Central memory CD8-positive, alpha-beta T cell (primary cell): ENCODE measurements around the gene SNRPD3.

Experiments used
- ATAC-seq: fragments of 150-1000 bp; cut with Tn5 transposase; replicated peaks from 2 replicates; pipeline ENCODE4 v1.10.0; 2022; ENCODE audit warnings: mild to moderate bottlenecking, moderate FRiP score, moderate number of reproducible peaks; ENCODE audit not compliant: poor library complexity, severe bottlenecking; ENCODE audit errors: extremely low read depth
- DNase-seq, 2 donors: peaks; one replicate each; pipeline ENCODE4 v3.0.0; 2021; ENCODE audit warnings: low spot score in 2 of 2
- H3K27ac Mint-ChIP-seq: one replicate; pipeline ENCODE4 v1.8.0; 2022; ENCODE audit warnings: low read depth, mild to moderate bottlenecking, moderate library complexity, mixed read lengths
- H3K27me3 Mint-ChIP-seq: one replicate; pipeline ENCODE4 v1.8.0; 2022; ENCODE audit warnings: mixed read lengths
- H3K36me3 Mint-ChIP-seq: one replicate; pipeline ENCODE4 v1.8.0; 2022; ENCODE audit warnings: mild to moderate bottlenecking, moderate library complexity, mixed read lengths; ENCODE audit not compliant: insufficient read depth
- H3K4me1 Mint-ChIP-seq: one replicate; pipeline ENCODE4 v1.8.0; 2022; ENCODE audit warnings: mixed read lengths
- H3K4me3 Mint-ChIP-seq: one replicate; pipeline ENCODE4 v1.8.0; 2022; ENCODE audit warnings: mild to moderate bottlenecking, moderate library complexity, mixed read lengths
- H3K9me3 Mint-ChIP-seq: one replicate; pipeline ENCODE4 v1.8.0; 2022; ENCODE audit warnings: mixed read lengths

Gene SNRPD3

GRCh38 chr22:24584166-24584790, 28.5 kb downstream of the SNRPD3 start:
- Mint-ChIP-seq H3K9me3 (no peaks in the 10 kb centered on the region), H3K27ac (no peak overlapping the region), H3K4me1 (no peaks in the 10 kb centered on the region), H3K36me3 (no peaks in the 10 kb centered on the region), H3K27me3 (no peaks in the 10 kb centered on the region), H3K4me3 (no peak overlapping the region)
- no peak for DNase-seq
- ATAC-seq: no peak

DNA sequence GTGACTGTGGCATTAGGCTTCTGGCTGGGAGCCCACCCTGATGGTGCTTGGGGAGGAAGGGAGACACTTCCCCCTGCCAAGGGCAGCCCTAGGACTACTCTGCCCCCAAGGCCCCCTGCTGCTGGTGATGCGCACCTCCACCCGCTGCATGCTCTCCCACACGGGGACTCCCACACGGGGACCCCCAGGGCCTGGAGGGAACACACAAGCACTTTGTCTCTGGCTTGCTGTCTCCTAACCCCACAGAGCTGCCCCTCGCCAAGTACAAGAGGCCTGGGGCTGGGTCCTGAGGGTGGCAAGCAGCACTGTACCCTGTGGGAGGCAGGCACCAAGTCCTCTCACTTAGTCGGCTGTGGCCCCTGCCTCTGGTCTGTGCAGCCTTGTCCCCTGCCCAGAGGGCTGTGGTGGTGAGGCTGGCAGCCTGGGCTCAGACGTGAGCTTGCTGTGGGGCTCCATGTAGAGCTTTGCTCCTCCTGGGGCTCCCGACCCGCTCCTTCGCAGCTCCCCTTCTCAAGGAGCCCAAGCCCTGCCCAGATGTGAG, 29.1 kb downstream of the SNRPD3 start:
- Mint-ChIP-seq H3K4me3 (no peak overlapping the region), H3K27me3 (no peaks in the 10 kb centered on the region), H3K36me3 (no peaks in the 10 kb centered on the region), H3K4me1 (no peaks in the 10 kb centered on the region), H3K9me3 (no peaks in the 10 kb centered on the region), H3K27ac (no peak overlapping the region)
- DNase-seq (no peak), ATAC-seq (no peak)

GRCh38 chr22:24585461-24585860, 29.7 kb downstream of the SNRPD3 start:
- ATAC-seq (no peak), DNase-seq (no peak)
- Mint-ChIP-seq H3K36me3 (no peaks in the 10 kb centered on the region), H3K27me3 (no peaks in the 10 kb centered on the region), H3K9me3 (no peaks in the 10 kb centered on the region), H3K4me1 (no peaks in the 10 kb centered on the region), H3K27ac (no peak overlapping the region), H3K4me3 (no peak overlapping the region)

GRCh38 chr22:24585927-24586546, 30.2 kb downstream of the SNRPD3 start:
- ATAC-seq (no peak), DNase-seq (no peak)
- no peaks in the 10 kb centered on the region for H3K9me3 Mint-ChIP-seq
- H3K36me3 Mint-ChIP-seq: no peaks in the 10 kb centered on the region
- H3K4me1 Mint-ChIP-seq: no peaks in the 10 kb centered on the region
- H3K27me3 Mint-ChIP-seq: no peaks in the 10 kb centered on the region
- H3K4me3 Mint-ChIP-seq: no peak overlapping the region
- H3K27ac Mint-ChIP-seq: no peak overlapping the region

GRCh38 chr22:24587251-24587650, 31.5 kb downstream of the SNRPD3 start:
- Mint-ChIP-seq H3K9me3 (no peaks in the 10 kb centered on the region), H3K27me3 (no peaks in the 10 kb centered on the region), H3K27ac (no peak overlapping the region), H3K36me3 (no peaks in the 10 kb centered on the region), H3K4me3 (no peak overlapping the region), H3K4me1 (peaks cover 2% of the 10 kb centered on the region)
- DNase-seq (no peak), ATAC-seq (no peak)

GRCh38 chr22:24587948-24588347, 32.1 kb downstream of the SNRPD3 start:
- Mint-ChIP-seq H3K27me3 (no peaks in the 10 kb centered on the region), H3K4me3 (no peak overlapping the region), H3K27ac (no peak overlapping the region), H3K36me3 (peaks cover 1% of the 10 kb centered on the region), H3K9me3 (no peaks in the 10 kb centered on the region), H3K4me1 (peaks cover 5% of the 10 kb centered on the region)
- ATAC-seq (no peak), DNase-seq (no peak)

GRCh38 chr22:24588381-24588756, 32.6 kb downstream of the SNRPD3 start:
- Mint-ChIP-seq H3K36me3 (peaks cover 1% of the 10 kb centered on the region), H3K27ac (no peak overlapping the region), H3K27me3 (no peaks in the 10 kb centered on the region), H3K4me3 (no peak overlapping the region), H3K4me1 (peaks cover 5% of the 10 kb centered on the region), H3K9me3 (no peaks in the 10 kb centered on the region)
- no peak for ATAC-seq
- no peak for DNase-seq

- no peak overlapping the region for H3K27ac Mint-ChIP-seq
- DNase-seq (no peak), ATAC-seq (no peak)
- no peaks in the 10 kb centered on the region for H3K27me3 Mint-ChIP-seq
- H3K36me3 Mint-ChIP-seq: peaks cover 1% of the 10 kb centered on the region
- no peak overlapping the region for H3K4me3 Mint-ChIP-seq
- H3K9me3 Mint-ChIP-seq: no peaks in the 10 kb centered on the region
- H3K4me1 Mint-ChIP-seq: peaks cover 5% of the 10 kb centered on the region
Measured at GRCh38 chr22:24588757-24589481, 33.1 kb downstream of the SNRPD3 start.

DNA sequence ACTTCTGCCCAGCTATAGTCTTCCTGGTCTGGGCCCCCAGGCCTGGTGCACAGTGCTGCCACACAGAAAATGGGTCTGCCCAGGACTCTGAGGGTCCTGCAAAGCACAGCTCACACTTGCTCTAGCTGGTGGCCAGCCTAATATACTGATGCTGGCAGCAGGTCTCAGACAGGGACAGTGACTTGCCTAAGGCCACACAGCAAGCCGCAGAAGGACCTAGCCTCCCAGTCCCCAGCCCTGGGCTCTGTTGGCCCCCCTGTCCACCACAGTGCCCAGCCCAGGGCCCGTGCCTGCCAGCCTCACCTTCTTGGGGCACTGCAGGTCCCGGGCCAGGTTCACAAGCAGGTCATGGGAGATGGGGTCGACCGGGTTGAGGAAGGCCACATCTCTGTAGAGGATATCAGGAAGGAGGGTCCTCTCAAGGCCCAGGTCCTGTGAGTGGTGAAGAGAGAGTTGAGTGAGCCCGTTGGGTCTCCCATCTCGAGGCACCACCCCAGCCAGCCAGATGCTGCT, 33.8 kb downstream of the SNRPD3 start:
- H3K36me3 Mint-ChIP-seq: peaks cover 1% of the 10 kb centered on the region
- H3K9me3 Mint-ChIP-seq: no peaks in the 10 kb centered on the region

DNA sequence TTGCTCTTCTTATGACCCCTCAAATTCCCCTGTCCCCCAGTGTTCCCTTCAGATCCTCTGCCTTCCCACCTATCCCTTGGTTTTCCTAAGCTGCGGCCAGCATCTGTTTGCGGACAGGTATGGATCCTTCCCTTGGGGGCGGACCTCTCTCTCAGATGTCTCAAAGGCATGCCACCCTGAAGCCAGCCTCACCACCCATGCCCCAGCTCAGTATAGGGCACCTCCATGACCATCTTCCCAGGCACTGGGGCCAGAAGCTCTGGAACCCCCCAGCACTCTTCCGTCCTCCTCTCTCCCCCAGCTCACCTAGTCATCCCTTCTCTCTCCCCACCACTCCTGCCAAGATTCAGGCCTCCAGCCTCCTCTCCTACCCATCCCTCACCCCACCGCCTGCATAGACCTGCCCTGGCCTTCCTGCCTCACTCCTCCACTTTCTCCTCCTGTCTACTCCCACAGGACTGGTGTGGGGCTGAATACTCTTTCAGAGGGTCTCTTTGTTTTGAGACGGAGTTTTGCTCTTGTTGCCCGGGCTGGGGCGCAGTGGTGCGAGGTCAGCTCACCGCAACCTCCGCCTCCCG, 34.9 kb downstream of the SNRPD3 start:
- no peaks in the 10 kb centered on the region for H3K27me3 Mint-ChIP-seq
- DNase-seq: no peak
- H3K4me1 Mint-ChIP-seq: peaks cover 5% of the 10 kb centered on the region
- ATAC-seq: no peak
- no peak overlapping the region for H3K4me3 Mint-ChIP-seq
- H3K27ac Mint-ChIP-seq: no peak overlapping the region
- H3K36me3 Mint-ChIP-seq: peaks cover 1% of the 10 kb centered on the region
- no peaks in the 10 kb centered on the region for H3K9me3 Mint-ChIP-seq

More for the DNA sequence above, 33.8 kb downstream of the SNRPD3 start:
- ATAC-seq (no peak), DNase-seq (no peak)
- Mint-ChIP-seq H3K27ac (no peak overlapping the region), H3K27me3 (no peaks in the 10 kb centered on the region), H3K4me1 (peaks cover 5% of the 10 kb centered on the region), H3K4me3 (no peak overlapping the region)

GRCh38 chr22:24591286-24591830, 35.6 kb downstream of the SNRPD3 start:
- Mint-ChIP-seq H3K27ac (no peak overlapping the region), H3K4me3 (no peak overlapping the region), H3K27me3 (no peaks in the 10 kb centered on the region), H3K36me3 (peaks cover 1% of the 10 kb centered on the region), H3K9me3 (no peaks in the 10 kb centered on the region), H3K4me1 (peaks cover 5% of the 10 kb centered on the region)
- ATAC-seq: no peak
- no peak for DNase-seq

- peak overlapping the region; percentile 77 for H3K4me3 Mint-ChIP-seq
- peak overlapping the region; percentile 46 for H3K27ac Mint-ChIP-seq
- DNase-seq: no peak
- H3K27me3 Mint-ChIP-seq: no peaks in the 10 kb centered on the region
- no peaks in the 10 kb centered on the region for H3K9me3 Mint-ChIP-seq
- peak; percentile 24 for ATAC-seq
- peaks cover 1% of the 10 kb centered on the region for H3K36me3 Mint-ChIP-seq
- peaks cover 5% of the 10 kb centered on the region for H3K4me1 Mint-ChIP-seq
Measured at GRCh38 chr22:24592058-24592850, 36.5 kb downstream of the SNRPD3 start.
